Osteocyte (in vitro differentiated cells): Measurements from ENCODE around the gene DGKQ. TPM values are rescaled to one million over a fixed set of nuclear protein-coding genes. Genes with fewer than 3 reads are reported as not detected.

Source experiments
- DNase-seq: peaks from one replicate; pipeline ENCODE4 v3.0.0; 2021; ENCODE audit warnings: mixed read lengths; ENCODE audit not compliant: unreplicated experiment; ENCODE audit errors: extremely low spot score
- H3K27ac Mint-ChIP-seq: one replicate; pipeline ENCODE4 v1.8.0; 2021; ENCODE audit warnings: mild to moderate bottlenecking, mixed read lengths; ENCODE audit not compliant: unreplicated experiment
- H3K27me3 Mint-ChIP-seq: one replicate; pipeline ENCODE4 v1.8.0; 2021; ENCODE audit warnings: mixed read lengths; ENCODE audit not compliant: unreplicated experiment
- H3K36me3 Mint-ChIP-seq: one replicate; pipeline ENCODE4 v1.8.0; 2021; ENCODE audit warnings: mixed read lengths; ENCODE audit not compliant: unreplicated experiment
- H3K4me1 Mint-ChIP-seq: one replicate; pipeline ENCODE4 v1.8.0; 2021; ENCODE audit warnings: mixed read lengths; ENCODE audit not compliant: unreplicated experiment
- H3K4me3 Mint-ChIP-seq: one replicate; pipeline ENCODE4 v1.8.0; 2021; ENCODE audit warnings: mild to moderate bottlenecking, moderate library complexity, mixed read lengths; ENCODE audit not compliant: unreplicated experiment
- H3K9me3 Mint-ChIP-seq: one replicate; pipeline ENCODE4 v1.8.0; 2021; ENCODE audit warnings: mixed read lengths; ENCODE audit not compliant: unreplicated experiment
- total RNA-seq: library from RNA; stranded (reverse); gene quantifications from 2 replicates; pipeline ENCODE4 v1.2.1, GENCODE V29; 2021
- TF ChIP-seq, protein P1 (sequence below): fragments of 200-600 bp; sonication (generic); IDR thresholded peaks from 2 replicates; pipeline ENCODE4 v1.5.0; 2021; ENCODE audit warnings: antibody characterized with exemption, mild to moderate bottlenecking, moderate library complexity

The DGKQ gene
- total RNA-seq, 1 donor from 2014 or later = 18.5 TPM

DNA sequence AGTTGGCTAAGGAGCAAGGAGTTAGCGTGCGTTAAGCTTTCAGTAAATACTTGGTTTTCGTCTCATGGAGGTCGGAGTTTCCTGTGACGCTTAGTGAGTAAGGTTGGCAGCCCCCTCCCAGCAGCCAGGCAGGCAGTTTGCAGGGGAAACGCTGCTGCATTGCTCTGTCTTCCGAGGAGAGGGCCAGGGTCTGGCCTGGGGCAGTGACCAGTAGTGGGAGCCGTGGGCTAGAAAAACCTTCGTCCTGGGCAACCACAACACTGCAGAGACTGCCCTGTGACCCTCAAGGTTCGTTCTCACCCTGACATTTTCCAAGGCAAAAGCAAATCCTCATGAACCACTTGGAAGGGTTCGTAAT lies 40.7 kb downstream of the DGKQ start:
- DNase-seq = no peak
- Mint-ChIP-seq H3K4me3 (peak overlapping the region; percentile 92), H3K4me1 (peaks cover 28% of the 10 kb centered on the region), H3K9me3 (no peaks in the 10 kb centered on the region), H3K36me3 (no peaks in the 10 kb centered on the region), H3K27me3 (no peaks in the 10 kb centered on the region), H3K27ac (peak overlapping the region; percentile 84)
- TF ChIP-seq, protein P1, sequence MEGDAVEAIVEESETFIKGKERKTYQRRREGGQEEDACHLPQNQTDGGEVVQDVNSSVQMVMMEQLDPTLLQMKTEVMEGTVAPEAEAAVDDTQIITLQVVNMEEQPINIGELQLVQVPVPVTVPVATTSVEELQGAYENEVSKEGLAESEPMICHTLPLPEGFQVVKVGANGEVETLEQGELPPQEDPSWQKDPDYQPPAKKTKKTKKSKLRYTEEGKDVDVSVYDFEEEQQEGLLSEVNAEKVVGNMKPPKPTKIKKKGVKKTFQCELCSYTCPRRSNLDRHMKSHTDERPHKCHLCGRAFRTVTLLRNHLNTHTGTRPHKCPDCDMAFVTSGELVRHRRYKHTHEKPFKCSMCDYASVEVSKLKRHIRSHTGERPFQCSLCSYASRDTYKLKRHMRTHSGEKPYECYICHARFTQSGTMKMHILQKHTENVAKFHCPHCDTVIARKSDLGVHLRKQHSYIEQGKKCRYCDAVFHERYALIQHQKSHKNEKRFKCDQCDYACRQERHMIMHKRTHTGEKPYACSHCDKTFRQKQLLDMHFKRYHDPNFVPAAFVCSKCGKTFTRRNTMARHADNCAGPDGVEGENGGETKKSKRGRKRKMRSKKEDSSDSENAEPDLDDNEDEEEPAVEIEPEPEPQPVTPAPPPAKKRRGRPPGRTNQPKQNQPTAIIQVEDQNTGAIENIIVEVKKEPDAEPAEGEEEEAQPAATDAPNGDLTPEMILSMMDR = no peak

DNA sequence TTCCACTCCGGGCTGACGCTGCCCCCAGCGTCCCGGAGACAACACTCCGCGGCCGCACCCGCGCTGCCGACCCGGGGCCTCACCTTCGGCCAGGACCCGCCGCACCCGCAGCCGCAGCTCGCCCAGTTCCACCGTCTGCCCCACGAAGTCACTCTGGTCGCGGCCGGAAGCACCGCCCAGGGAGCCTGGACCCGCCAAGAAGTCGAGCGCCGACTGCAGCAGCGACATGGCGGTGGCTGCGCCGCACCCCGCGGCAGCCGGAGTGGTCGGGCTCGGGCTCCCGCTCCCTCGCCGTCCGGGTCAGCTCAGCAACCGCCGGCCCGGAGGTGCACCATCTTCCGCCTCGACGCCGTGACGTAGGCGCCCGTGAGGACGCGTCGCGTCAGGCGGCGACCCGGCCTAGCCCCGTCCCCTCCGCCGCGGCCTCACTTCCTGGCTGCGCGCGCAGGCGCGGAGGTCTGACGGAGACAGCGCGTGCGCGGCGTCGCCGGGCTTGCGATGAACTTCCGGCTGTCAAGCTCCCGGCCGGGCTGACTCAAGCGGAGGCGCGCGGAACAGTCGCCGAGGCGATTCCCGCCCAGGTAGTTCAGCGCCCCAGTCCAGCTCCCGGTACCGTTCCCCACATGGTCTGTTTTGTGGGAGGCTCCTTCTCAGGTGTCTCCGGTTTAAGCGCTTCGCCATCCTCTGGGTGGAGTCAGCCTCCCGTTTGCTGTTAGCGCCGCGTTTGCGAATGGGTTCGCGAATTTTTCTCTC lies 41.2 kb downstream of the DGKQ start, which contains the start of the genes GAK and TMEM175:
TSS of gene GAK (minus strand) at position 357 of the 753 bp plus-strand sequence. CDS start at position 228, 129 bp downstream.
TSS of gene TMEM175 (plus strand) at position 501 of the 753 bp plus-strand sequence. CDS start 15,280 bp downstream, outside the sequence.
- no peaks in the 10 kb centered on the region for H3K27me3 Mint-ChIP-seq
- H3K4me1 Mint-ChIP-seq = peaks cover 28% of the 10 kb centered on the region
- TF ChIP-seq, protein P1 = no peak
- H3K4me3 Mint-ChIP-seq = peak within 1 kb of the TSS; percentile 92
- H3K36me3 Mint-ChIP-seq = no peaks in the 10 kb centered on the region
- H3K27ac Mint-ChIP-seq = peak within 1 kb of the TSS; percentile 84
- DNase-seq = peak; percentile 99
- H3K9me3 Mint-ChIP-seq = no peaks in the 10 kb centered on the region

DNA sequence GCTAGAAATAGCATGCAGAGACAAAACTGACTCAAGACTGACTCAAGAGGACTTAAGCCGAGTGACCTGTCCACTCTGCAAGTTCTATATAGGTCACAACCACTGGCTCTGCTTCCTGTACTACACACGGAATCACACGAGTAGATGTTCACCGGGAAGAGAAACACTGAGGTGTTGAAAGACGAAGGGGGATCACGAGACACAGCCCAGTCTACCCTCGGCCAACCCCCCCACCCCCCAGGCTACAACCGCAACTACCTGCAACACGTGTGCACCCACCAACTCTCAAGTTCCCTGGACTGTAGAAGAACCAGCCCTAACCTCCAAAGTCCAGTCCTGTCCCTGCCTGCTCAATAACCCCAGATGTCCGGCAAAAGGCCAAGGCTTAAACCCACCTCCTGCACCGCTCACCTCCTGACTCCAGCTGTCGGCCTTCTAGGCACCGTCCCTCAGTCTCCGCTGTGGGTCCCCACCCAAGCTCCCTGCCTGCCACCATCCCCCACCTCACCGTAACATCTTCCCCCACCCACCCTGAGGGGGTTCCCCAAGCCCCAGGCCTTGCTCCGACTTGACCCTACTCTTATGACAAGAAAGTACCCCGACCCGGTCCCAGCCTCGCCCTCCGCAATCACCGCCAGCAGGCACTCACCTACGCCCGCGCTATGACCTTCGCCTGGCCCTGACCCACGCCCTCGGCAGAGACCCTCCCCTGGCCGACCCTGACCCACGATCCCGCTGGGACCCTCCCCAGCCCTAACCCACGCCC lies 42.0 kb downstream of the DGKQ start:
- no peak for DNase-seq
- Mint-ChIP-seq H3K27me3 (no peaks in the 10 kb centered on the region), H3K36me3 (no peaks in the 10 kb centered on the region), H3K4me1 (peaks cover 28% of the 10 kb centered on the region), H3K27ac (peak overlapping the region; percentile 84), H3K9me3 (no peaks in the 10 kb centered on the region), H3K4me3 (peak overlapping the region; percentile 92)
- TF ChIP-seq, protein P1 = no peak

DNA sequence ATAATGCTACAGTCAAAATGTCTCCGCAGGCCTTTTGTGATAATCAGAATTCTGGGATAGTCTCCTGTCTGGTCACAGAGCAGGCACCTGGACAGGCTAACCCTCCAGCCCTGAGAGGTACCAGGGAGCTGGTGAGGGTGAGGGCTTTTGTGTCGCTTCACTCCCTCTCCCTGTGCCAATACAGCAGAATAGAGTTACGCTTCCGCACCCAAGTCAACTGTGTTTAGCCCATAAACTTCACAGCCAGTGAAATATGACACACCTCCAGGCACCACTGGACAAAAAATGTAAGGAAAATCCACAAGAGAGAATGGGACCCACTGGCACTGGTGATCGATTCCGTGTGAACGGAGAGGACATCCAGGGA lies 42.6 kb downstream of the DGKQ start:
- peak overlapping the region; percentile 84 for H3K27ac Mint-ChIP-seq
- peak overlapping the region; percentile 92 for H3K4me3 Mint-ChIP-seq
- no peaks in the 10 kb centered on the region for H3K27me3 Mint-ChIP-seq
- H3K36me3 Mint-ChIP-seq = no peaks in the 10 kb centered on the region
- no peaks in the 10 kb centered on the region for H3K9me3 Mint-ChIP-seq
- H3K4me1 Mint-ChIP-seq = peaks cover 32% of the 10 kb centered on the region
- no peak for DNase-seq
- TF ChIP-seq, protein P1 = no peak

DNA sequence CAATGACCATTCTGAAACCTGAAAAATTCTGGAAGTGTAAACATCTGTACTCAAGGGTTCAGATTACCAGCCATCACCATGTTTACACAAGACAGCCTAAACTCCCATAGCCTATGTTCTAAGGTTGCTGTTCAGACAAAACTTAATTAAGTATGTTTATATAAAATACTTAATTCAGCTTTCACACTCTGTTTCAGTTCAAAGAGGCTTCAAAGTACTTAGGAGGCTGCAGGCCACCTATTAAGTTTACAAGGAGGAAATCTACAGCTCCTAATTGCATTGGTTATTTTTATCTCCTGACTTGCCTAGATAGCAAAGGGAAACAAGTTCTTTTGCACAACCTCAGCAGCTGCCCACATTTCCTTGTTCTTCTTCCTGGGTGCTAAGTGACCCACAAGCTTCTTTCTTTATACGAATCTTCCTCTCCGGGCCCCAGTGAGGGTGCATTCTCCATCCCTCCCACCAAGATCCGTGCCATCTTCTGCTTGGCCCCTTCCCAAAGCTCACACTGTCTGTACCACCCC lies 43.3 kb downstream of the DGKQ start:
- Mint-ChIP-seq H3K36me3 (no peaks in the 10 kb centered on the region), H3K27ac (peak overlapping the region; percentile 73), H3K4me3 (peak overlapping the region; percentile 92), H3K4me1 (peaks cover 39% of the 10 kb centered on the region), H3K27me3 (no peaks in the 10 kb centered on the region), H3K9me3 (no peaks in the 10 kb centered on the region)
- TF ChIP-seq, protein P1 = no peak
- DNase-seq = no peak
